Raji (cell line): ENCODE measurements around the gene LRRC4C.

ENCODE experiments used
- POLR2A ChIP-seq: IDR thresholded peaks from 2 replicates; pipeline ENCODE4 v1.6.1; 2011; ENCODE audit warnings: low read depth, low read length, control low read depth; ENCODE audit not compliant: insufficient read depth

The LRRC4C gene

GRCh38 chr11:40226654-40227053, 1232.8 kb downstream of the LRRC4C start:
- TF ChIP-seq POLR2A: no peak

- TF ChIP-seq POLR2A: no peak
Observed at GRCh38 chr11:40223596-40224330, 1235.7 kb downstream of the LRRC4C start.

GRCh38 chr11:40219401-40219800, 1240.1 kb downstream of the LRRC4C start:
- TF ChIP-seq POLR2A: no peak

GRCh38 chr11:40215556-40215955, 1243.9 kb downstream of the LRRC4C start:
- TF ChIP-seq POLR2A: no peak

- no peak for TF ChIP-seq POLR2A
Observed at GRCh38 chr11:40207416-40207815, 1252.0 kb downstream of the LRRC4C start.

- TF ChIP-seq POLR2A: no peak
Observed at GRCh38 chr11:40204228-40204627, 1255.2 kb downstream of the LRRC4C start.

- TF ChIP-seq POLR2A: no peak
Observed at GRCh38 chr11:40203606-40204005, 1255.8 kb downstream of the LRRC4C start.

- TF ChIP-seq POLR2A: no peak
Observed at GRCh38 chr11:40202589-40203270, 1256.7 kb downstream of the LRRC4C start.

- TF ChIP-seq POLR2A: no peak
Observed at GRCh38 chr11:40190294-40190693, 1269.2 kb downstream of the LRRC4C start.

- TF ChIP-seq POLR2A: no peak
Observed at GRCh38 chr11:40188848-40189247, 1270.6 kb downstream of the LRRC4C start.

- no peak for TF ChIP-seq POLR2A
Observed at GRCh38 chr11:40187295-40187694, 1272.2 kb downstream of the LRRC4C start.

- TF ChIP-seq POLR2A: no peak
Observed at GRCh38 chr11:40186437-40187263, 1272.8 kb downstream of the LRRC4C start.

- no peak for TF ChIP-seq POLR2A
Observed at GRCh38 chr11:40185793-40186192, 1273.7 kb downstream of the LRRC4C start.

GRCh38 chr11:40183073-40184064, 1276.1 kb downstream of the LRRC4C start:
- TF ChIP-seq POLR2A: no peak

- TF ChIP-seq POLR2A: no peak
Observed at GRCh38 chr11:40179541-40179940, 1279.9 kb downstream of the LRRC4C start.

GRCh38 chr11:40178470-40178869, 1281.0 kb downstream of the LRRC4C start:
- no peak for TF ChIP-seq POLR2A
